ENCODE data around the gene WFS1. TPM values are rescaled to one million over a fixed set of nuclear protein-coding genes. Genes with fewer than 3 reads are reported as not detected.
A peak's percentile ranks its signal among the peaks of the same experiment; 100 is the strongest.

WFS1 gene
- total and polyA plus RNA-seq, 2 of the 13 experiments (the other 11 are each of a cell fraction or from before 2014, with no cell fraction given), result 39.1 to 42.2 TPM

DNA sequence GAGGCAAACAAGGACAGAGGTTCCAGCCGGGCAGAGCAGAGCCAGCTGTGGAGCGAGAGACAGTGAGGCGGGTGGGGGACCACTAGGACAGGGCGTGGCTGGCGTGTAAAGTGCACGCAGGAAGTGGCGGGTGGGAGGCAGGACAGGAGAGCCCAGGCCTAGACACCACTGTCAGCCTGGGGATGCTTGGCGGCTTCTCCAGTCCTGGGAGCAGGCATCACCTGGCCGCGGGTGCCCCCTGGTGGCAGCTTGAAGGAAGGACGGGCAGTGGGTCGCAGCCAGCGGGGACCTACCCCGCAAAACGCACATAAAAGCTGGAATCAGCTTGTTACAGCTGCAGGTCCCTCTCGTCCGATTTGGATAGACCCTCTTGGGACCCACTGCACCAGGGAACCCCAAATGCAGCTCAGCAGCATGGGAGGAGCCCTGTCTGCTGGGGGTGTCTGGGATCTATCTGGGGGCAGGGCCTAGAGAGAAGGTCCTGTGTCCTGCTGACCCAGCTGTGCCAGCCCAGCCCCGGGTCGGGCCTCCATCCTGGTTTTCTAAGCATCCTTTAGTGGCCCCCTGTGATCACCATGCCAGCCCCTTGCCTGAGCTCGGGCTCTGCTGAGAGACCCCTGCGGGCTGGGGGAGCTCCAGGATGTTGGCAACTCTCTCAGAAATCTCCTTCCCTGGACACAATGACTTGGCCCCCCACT is 57.7 kb downstream of the WFS1 start (continued):
- TF ChIP-seq, protein P1, sequence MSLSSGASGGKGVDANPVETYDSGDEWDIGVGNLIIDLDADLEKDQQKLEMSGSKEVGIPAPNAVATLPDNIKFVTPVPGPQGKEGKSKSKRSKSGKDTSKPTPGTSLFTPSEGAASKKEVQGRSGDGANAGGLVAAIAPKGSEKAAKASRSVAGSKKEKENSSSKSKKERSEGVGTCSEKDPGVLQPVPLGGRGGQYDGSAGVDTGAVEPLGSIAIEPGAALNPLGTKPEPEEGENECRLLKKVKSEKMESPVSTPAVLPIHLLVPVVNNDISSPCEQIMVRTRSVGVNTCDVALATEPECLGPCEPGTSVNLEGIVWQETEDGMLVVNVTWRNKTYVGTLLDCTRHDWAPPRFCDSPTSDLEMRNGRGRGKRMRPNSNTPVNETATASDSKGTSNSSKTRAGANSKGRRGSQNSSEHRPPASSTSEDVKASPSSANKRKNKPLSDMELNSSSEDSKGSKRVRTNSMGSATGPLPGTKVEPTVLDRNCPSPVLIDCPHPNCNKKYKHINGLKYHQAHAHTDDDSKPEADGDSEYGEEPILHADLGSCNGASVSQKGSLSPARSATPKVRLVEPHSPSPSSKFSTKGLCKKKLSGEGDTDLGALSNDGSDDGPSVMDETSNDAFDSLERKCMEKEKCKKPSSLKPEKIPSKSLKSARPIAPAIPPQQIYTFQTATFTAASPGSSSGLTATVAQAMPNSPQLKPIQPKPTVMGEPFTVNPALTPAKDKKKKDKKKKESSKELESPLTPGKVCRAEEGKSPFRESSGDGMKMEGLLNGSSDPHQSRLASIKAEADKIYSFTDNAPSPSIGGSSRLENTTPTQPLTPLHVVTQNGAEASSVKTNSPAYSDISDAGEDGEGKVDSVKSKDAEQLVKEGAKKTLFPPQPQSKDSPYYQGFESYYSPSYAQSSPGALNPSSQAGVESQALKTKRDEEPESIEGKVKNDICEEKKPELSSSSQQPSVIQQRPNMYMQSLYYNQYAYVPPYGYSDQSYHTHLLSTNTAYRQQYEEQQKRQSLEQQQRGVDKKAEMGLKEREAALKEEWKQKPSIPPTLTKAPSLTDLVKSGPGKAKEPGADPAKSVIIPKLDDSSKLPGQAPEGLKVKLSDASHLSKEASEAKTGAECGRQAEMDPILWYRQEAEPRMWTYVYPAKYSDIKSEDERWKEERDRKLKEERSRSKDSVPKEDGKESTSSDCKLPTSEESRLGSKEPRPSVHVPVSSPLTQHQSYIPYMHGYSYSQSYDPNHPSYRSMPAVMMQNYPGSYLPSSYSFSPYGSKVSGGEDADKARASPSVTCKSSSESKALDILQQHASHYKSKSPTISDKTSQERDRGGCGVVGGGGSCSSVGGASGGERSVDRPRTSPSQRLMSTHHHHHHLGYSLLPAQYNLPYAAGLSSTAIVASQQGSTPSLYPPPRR (CRISPR knock-in tag; IDR thresholded peaks at IDR 0.05; ENCODE audit: borderline replicate concordance), result peak; percentile 22; the same call in 1 of the 2 replicates
- no peak for TF ChIP-seq MIXL1 (CRISPR knock-in tag; IDR thresholded peaks at IDR 0.05)
- TF ChIP-seq KLF9 (CRISPR knock-in tag; IDR thresholded peaks at IDR 0.05; ENCODE audit: low read depth), result no peak
- TF ChIP-seq SRY (CRISPR knock-in tag; IDR thresholded peaks at IDR 0.05), result peak; percentile 74; the same call in 1 of the 2 replicates
- TF ChIP-seq AGO1 (IDR thresholded peaks at IDR 0.05; ENCODE audit: low read depth, low read length, poor library complexity, severe bottlenecking), result no peak
- peak; percentile 79 for TF ChIP-seq XRCC5 (optimal IDR thresholded peaks at IDR 0.05; ENCODE audit: low read length)
- peak; percentile 60; the same call in 1 of the 2 replicates for TF ChIP-seq ZNF451 (CRISPR knock-in tag; IDR thresholded peaks at IDR 0.05)
- TF ChIP-seq ZIK1 (CRISPR knock-in tag; IDR thresholded peaks at IDR 0.05; ENCODE audit: borderline replicate concordance, low read depth), result no peak
- TF ChIP-seq, protein P2, sequence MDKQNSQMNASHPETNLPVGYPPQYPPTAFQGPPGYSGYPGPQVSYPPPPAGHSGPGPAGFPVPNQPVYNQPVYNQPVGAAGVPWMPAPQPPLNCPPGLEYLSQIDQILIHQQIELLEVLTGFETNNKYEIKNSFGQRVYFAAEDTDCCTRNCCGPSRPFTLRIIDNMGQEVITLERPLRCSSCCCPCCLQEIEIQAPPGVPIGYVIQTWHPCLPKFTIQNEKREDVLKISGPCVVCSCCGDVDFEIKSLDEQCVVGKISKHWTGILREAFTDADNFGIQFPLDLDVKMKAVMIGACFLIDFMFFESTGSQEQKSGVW (CRISPR knock-in tag; IDR thresholded peaks at IDR 0.05; ENCODE audit: borderline replicate concordance), result no peak
- TF ChIP-seq ZBTB38 (CRISPR knock-in tag; IDR thresholded peaks at IDR 0.05), result peak; percentile 55
- TF ChIP-seq, protein P3, sequence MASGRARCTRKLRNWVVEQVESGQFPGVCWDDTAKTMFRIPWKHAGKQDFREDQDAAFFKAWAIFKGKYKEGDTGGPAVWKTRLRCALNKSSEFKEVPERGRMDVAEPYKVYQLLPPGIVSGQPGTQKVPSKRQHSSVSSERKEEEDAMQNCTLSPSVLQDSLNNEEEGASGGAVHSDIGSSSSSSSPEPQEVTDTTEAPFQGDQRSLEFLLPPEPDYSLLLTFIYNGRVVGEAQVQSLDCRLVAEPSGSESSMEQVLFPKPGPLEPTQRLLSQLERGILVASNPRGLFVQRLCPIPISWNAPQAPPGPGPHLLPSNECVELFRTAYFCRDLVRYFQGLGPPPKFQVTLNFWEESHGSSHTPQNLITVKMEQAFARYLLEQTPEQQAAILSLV (CRISPR knock-in tag; IDR thresholded peaks at IDR 0.05; ENCODE audit: borderline replicate concordance), result 0 out of 2 replicates have a peak, but pooled peaks have one; percentile 26
- TF ChIP-seq RXRB (CRISPR knock-in tag; IDR thresholded peaks at IDR 0.05; ENCODE audit: borderline replicate concordance), result peak; percentile 40; the same call in 1 of the 2 replicates
- 0 out of 2 replicates have a peak, but pooled peaks have one; percentile 41 for TF ChIP-seq ZNF230 (CRISPR knock-in tag; IDR thresholded peaks at IDR 0.05)
- TF ChIP-seq HNRNPLL (IDR thresholded peaks at IDR 0.05; ENCODE audit: low read depth, low read length, poor library complexity, severe bottlenecking), result peak; percentile 24
- TF ChIP-seq ZNF383 (CRISPR knock-in tag; IDR thresholded peaks at IDR 0.05; ENCODE audit: borderline replicate concordance), result no peak
- TF ChIP-seq, protein P4, sequence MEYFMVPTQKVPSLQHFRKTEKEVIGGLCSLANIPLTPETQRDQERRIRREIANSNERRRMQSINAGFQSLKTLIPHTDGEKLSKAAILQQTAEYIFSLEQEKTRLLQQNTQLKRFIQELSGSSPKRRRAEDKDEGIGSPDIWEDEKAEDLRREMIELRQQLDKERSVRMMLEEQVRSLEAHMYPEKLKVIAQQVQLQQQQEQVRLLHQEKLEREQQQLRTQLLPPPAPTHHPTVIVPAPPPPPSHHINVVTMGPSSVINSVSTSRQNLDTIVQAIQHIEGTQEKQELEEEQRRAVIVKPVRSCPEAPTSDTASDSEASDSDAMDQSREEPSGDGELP (IDR thresholded peaks at IDR 0.05; ENCODE audit: borderline replicate concordance, low read depth), result peak; percentile 23; the same call in 1 of the 2 replicates
- TF ChIP-seq, protein P5, sequence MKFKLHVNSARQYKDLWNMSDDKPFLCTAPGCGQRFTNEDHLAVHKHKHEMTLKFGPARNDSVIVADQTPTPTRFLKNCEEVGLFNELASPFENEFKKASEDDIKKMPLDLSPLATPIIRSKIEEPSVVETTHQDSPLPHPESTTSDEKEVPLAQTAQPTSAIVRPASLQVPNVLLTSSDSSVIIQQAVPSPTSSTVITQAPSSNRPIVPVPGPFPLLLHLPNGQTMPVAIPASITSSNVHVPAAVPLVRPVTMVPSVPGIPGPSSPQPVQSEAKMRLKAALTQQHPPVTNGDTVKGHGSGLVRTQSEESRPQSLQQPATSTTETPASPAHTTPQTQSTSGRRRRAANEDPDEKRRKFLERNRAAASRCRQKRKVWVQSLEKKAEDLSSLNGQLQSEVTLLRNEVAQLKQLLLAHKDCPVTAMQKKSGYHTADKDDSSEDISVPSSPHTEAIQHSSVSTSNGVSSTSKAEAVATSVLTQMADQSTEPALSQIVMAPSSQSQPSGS (CRISPR knock-in tag; IDR thresholded peaks at IDR 0.05), result peak; percentile 50; the same call in 1 of the 2 replicates
- peak; percentile 88 for TF ChIP-seq SMC3 (IDR thresholded peaks at IDR 0.05; ENCODE audit: low read length)
- TF ChIP-seq LCORL (IDR thresholded peaks at IDR 0.05), result no peak
- peak; percentile 32; the same call in 1 of the 2 replicates for TF ChIP-seq LCORL (CRISPR knock-in tag; IDR thresholded peaks at IDR 0.05)
- peak; percentile 55; the same call in 1 of the 2 replicates for TF ChIP-seq ZFY (CRISPR knock-in tag; IDR thresholded peaks at IDR 0.05)
